CD4-positive, alpha-beta T cell (primary cell): ENCODE results near the gene PROCA1. TPM values are rescaled to one million over a fixed set of nuclear protein-coding genes. Genes with fewer than 3 reads are reported as not detected.

Experiments
- ATAC-seq: fragments of 200-7000 bp; cut with Tn5 transposase; one replicate; pipeline ENCODE4 v1.10.0; 2022; ENCODE audit warnings: mild to moderate bottlenecking; ENCODE audit not compliant: poor library complexity
- CTCF ChIA-PET: fragments of 350-600 bp; sonication (Branson Sonifier 250); formaldehyde crosslinking; loops from one replicate; lab custom pipeline; 2021; ENCODE audit warnings: antibody characterized with exemption, inconsistent platforms; lab: Charles Lee
- POLR2A ChIA-PET: fragments of 350-600 bp; sonication (Branson Sonifier 250); formaldehyde crosslinking; loops from one replicate; lab custom pipeline; 2021; ENCODE audit warnings: antibody characterized with exemption, inconsistent platforms; lab: Charles Lee
- DNase-seq, 14 experiments: peaks; one replicate each; pipeline ENCODE4 v3.0.0-alpha.2; 2013 to 2020; ENCODE audit warnings: mixed read lengths in 2 of 14
- H3K27ac ChIP-seq, 2 donors: one replicate each; pipeline versions ENCODE4 v1.5.1 to v1.7.0; 2013; ENCODE audit warnings: low read length in 2 of 2, low read depth in 1 of 2, mild to moderate bottlenecking in 1 of 2
- H3K27me3 ChIP-seq, 2 experiments: 1 replicate in 1 of 2; 2 replicates in 1 of 2; pipeline versions ENCODE4 v1.6.1 to v1.7.0; 2013; ENCODE audit warnings: low read length in 2 of 2, control low read depth in 1 of 2, mild to moderate bottlenecking in 1 of 2, moderate library complexity in 1 of 2; ENCODE audit not compliant: insufficient read depth in 2 of 2, control insufficient read depth in 1 of 2
- H3K36me3 ChIP-seq: one replicate; pipeline ENCODE4 v1.6.1; 2013; ENCODE audit warnings: low read length, control low read depth; ENCODE audit not compliant: insufficient read depth
- H3K4me1 ChIP-seq: one replicate; pipeline ENCODE4 v1.6.1; 2013; ENCODE audit warnings: low read length, control low read depth; ENCODE audit not compliant: insufficient read depth
- H3K4me3 ChIP-seq: one replicate; pipeline ENCODE4 v1.5.1; 2013; ENCODE audit warnings: mild to moderate bottlenecking, low read length, moderate library complexity
- H3K9me3 ChIP-seq, 2 experiments: 1 replicate in 1 of 2; 2 replicates in 1 of 2; pipeline versions ENCODE4 v1.6.1 to v1.7.0; 2013; ENCODE audit warnings: low read length in 2 of 2, mild to moderate bottlenecking in 2 of 2, control low read depth in 1 of 2, moderate library complexity in 1 of 2; ENCODE audit not compliant: control insufficient read depth in 1 of 2, insufficient read depth in 1 of 2
- H3K27ac Mint-ChIP-seq: one replicate; pipeline ENCODE4 v1.8.0; 2020; ENCODE audit warnings: mixed read lengths
- H3K27me3 Mint-ChIP-seq: one replicate; pipeline ENCODE4 v1.8.0; 2021; ENCODE audit warnings: mixed read lengths
- H3K36me3 Mint-ChIP-seq: one replicate; pipeline ENCODE4 v1.8.0; 2021; ENCODE audit warnings: low read depth, mixed read lengths
- H3K4me1 Mint-ChIP-seq: one replicate; pipeline ENCODE4 v1.8.0; 2021; ENCODE audit warnings: low read depth, mixed read lengths
- H3K4me3 Mint-ChIP-seq: one replicate; pipeline ENCODE4 v1.8.0; 2020; ENCODE audit warnings: mild to moderate bottlenecking, mixed read lengths
- H3K9me3 Mint-ChIP-seq: one replicate; pipeline ENCODE4 v1.8.0; 2020; ENCODE audit warnings: mixed read lengths
- intact Hi-C, 2 experiments: fragments of 100-400 bp; cut with DNase I in 1 of 2; cut with micrococcal nuclease in 1 of 2; formaldehyde crosslinking; loops; one replicate each; pipeline versions ENCODE4 v1.15.1 to v1.9.0; 2023 to 2025; cut with DNase I, micrococcal nuclease
- total RNA-seq, 174 experiments: library from RNA in 2 of 174; stranded (reverse) in 2 of 174; gene quantifications; one replicate each; pipeline ENCODE4 v1.2.3 and lab custom pipeline; 2021 to 2026
- TF ChIP-seq, protein P1 (sequence below): fragments of 200-600 bp; IDR thresholded peaks from one replicate; pipeline ENCODE4 v1.8.0; 2022; ENCODE audit warnings: antibody characterized with exemption, mild to moderate bottlenecking

The PROCA1 gene
- total RNA-seq, 2 experiments from 2014 or later: 3.5 to 4.1 TPM

DNA sequence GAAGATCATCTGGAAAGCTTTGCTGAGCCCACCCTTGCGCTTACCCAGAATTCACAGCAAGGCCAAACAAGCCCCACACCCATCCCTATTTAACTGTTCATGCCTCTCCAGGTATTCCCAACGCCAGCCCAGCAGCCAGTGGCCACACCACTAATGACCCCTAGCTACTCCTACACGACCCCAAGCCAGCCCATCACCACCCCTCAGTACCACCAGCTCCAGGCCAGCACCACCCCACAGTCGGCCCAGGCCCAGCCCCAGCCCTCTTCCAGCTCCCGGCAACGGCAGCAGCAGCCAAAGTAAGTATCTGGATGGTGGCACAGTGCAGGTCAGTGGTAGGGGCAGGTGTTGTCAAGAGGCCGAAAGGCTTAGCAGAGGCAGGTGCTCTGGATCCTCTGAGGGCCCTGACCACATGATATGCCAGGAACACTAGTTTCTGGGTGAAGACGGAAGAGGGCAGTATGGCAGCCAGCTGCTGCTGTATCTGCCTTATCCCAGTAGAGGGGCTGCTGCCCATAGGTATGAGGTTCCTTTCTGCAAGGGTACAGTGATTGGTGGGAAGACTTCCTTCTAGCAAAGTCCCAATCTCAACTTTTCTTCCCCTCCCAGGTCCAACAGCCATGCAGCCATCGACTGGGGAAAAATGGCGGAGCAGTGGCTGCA, 10.7 kb downstream of the PROCA1 start:
- Mint-ChIP-seq H3K4me3 (no peak overlapping the region), H3K4me1 (no peaks in the 10 kb centered on the region), H3K27me3 (no peaks in the 10 kb centered on the region), H3K9me3 (no peaks in the 10 kb centered on the region), H3K27ac (no peak overlapping the region), H3K36me3 (peaks cover 80% of the 10 kb centered on the region)
- Histone ChIP-seq H3K4me1 (no peaks in the 10 kb centered on the region), H3K36me3 (peaks cover 74% of the 10 kb centered on the region), H3K9me3 (no peaks in the 10 kb centered on the region), H3K27me3 (no peaks in the 10 kb centered on the region), H3K4me3 (no peak overlapping the region), H3K27ac (no peak overlapping the region)
- no peak for ATAC-seq
- TF ChIP-seq, protein P1, sequence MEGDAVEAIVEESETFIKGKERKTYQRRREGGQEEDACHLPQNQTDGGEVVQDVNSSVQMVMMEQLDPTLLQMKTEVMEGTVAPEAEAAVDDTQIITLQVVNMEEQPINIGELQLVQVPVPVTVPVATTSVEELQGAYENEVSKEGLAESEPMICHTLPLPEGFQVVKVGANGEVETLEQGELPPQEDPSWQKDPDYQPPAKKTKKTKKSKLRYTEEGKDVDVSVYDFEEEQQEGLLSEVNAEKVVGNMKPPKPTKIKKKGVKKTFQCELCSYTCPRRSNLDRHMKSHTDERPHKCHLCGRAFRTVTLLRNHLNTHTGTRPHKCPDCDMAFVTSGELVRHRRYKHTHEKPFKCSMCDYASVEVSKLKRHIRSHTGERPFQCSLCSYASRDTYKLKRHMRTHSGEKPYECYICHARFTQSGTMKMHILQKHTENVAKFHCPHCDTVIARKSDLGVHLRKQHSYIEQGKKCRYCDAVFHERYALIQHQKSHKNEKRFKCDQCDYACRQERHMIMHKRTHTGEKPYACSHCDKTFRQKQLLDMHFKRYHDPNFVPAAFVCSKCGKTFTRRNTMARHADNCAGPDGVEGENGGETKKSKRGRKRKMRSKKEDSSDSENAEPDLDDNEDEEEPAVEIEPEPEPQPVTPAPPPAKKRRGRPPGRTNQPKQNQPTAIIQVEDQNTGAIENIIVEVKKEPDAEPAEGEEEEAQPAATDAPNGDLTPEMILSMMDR: no peak
- POLR2A ChIA-PET: interaction anchor here (1.7 kb wide), 1 partner anchor 11 kb away, joined by 6 read pairs; the partner anchor contains the start of gene PROCA1
- CTCF ChIA-PET: no interaction called here
- DNase-seq: no peak
- intact Hi-C loops: no loop called here

DNA sequence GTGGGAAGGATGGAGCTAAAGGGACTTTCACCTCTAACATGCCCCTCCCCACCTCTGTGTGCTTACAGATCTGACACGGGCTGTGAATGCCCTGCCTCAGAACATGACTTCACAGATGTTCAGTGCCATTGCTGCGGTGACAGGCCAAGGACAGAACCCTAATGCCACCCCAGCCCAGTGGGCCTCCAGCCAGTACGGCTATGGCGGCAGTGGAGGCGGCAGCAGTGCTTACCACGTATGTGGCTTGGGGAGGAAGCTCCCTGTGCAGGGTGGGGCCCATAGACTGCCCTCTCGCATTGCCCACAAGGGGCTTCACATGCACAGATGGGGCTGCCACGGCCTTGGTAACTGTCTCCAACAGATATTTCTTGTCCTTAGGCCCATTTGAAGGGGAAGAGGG, 11.4 kb downstream of the PROCA1 start:
- ChIA-PET CTCF (no interaction called here), POLR2A (no interaction called here)
- Histone ChIP-seq H3K4me3 (no peak overlapping the region), H3K4me1 (no peaks in the 10 kb centered on the region), H3K27me3 (no peaks in the 10 kb centered on the region), H3K27ac (no peak overlapping the region), H3K36me3 (peaks cover 81% of the 10 kb centered on the region), H3K9me3 (no peaks in the 10 kb centered on the region)
- Mint-ChIP-seq H3K27me3 (no peaks in the 10 kb centered on the region), H3K36me3 (peaks cover 86% of the 10 kb centered on the region), H3K27ac (no peak overlapping the region), H3K4me1 (no peaks in the 10 kb centered on the region), H3K9me3 (no peaks in the 10 kb centered on the region), H3K4me3 (no peak overlapping the region)
- intact Hi-C loops: no loop called here
- no peak for DNase-seq
- TF ChIP-seq, protein P1: no peak
- no peak for ATAC-seq

DNA sequence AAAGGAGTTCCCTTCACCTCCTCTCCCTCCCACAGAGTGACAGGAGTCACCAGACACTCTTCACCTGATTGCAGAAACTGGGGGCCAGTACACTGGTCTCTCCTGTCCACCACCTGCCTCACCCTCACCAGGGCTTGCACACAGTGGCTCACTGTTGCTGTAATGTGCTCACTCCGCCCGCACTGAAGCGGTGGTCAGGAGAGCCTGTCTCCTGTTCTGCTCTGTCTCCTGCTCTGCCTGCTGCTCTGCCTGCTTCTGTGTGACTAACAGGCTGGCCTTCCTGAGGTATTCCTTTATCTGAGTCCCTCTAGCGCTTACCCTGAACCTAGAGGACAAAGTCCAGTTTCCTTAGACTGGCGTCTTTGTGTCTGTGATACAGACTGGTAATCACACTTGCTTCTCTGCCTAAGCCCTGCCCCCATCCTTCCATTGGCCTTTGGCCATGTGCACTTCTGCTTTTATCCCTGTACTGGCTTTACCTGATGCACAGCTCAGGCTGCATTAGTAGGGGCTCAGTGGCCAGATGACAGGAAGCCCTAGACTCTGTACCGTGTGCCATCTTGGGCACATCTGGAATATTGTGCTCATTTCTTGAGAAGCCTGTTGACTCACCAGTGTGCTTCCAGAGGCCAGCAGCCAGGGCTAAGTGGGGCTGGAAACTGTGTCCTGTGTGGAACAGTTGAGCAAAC, 13.3 kb downstream of the PROCA1 start:
- no peak overlapping the region for H3K4me3 Mint-ChIP-seq
- no peaks in the 10 kb centered on the region for H3K27me3 Mint-ChIP-seq
- H3K27me3 ChIP-seq: no peaks in the 10 kb centered on the region
- intact Hi-C loops: no loop called here
- peaks cover 97% of the 10 kb centered on the region for H3K36me3 Mint-ChIP-seq
- DNase-seq: no peak
- no peaks in the 10 kb centered on the region for H3K4me1 ChIP-seq
- H3K4me1 Mint-ChIP-seq: no peaks in the 10 kb centered on the region
- H3K36me3 ChIP-seq: peaks cover 94% of the 10 kb centered on the region
- ATAC-seq: no peak
- no peak overlapping the region for H3K4me3 ChIP-seq
- H3K9me3 ChIP-seq: no peaks in the 10 kb centered on the region
- H3K27ac Mint-ChIP-seq: no peak overlapping the region
- TF ChIP-seq, protein P1: no peak
- ChIA-PET POLR2A (no interaction called here), CTCF (interaction anchor here (0.6 kb wide), 1 partner anchor 13 kb away, joined by 3 read pairs; the partner anchor contains the start of gene PROCA1)
- no peak overlapping the region for H3K27ac ChIP-seq
- H3K9me3 Mint-ChIP-seq: no peaks in the 10 kb centered on the region
